ENCODE data around the gene LHCGR. TPM values are rescaled to one million over a fixed set of nuclear protein-coding genes. Genes with fewer than 3 reads are reported as not detected.

Gene LHCGR
- total RNA-seq, 1 donor from 2014 or later: 0.12 TPM

DNA sequence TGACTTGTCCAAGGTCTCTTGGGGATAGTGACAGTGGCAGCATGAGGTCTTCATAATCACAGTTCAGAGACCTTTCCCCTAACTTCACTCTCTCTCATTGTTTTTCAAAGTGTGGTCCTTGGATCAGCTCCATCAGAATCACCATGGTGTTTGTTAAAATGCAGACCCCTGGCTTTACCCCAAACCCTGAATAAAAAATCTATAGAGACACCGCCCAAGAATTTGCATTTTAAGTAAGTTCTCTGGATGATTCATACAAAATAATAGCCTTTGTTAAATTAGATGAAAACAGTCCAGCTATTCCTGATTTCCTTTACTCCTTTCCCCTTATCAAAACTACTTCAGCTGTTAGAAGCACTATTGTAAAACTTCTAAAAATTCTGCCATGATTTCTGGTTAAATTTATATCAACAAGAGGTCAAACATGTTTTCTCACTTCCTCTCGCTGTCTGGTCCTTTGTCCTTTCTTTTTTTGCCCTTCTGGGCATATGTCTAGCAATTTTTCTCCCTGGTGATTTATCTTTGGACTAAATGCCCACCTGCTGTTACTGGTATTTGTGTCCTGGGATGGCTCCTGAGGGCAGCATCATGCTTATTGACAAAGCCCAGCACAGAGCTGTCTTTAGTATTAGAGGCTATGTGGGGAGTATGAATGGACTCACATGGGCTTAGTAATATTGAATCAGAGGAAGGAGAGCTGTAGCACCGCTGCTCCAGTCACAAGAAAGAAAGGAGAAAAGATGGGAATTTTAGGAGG is 63.4 kb downstream of the LHCGR start:
- Mint-ChIP-seq H3K9me3 (peaks cover 3% of the 10 kb centered on the region), H3K27me3 (ENCODE audit: low read depth) (no peaks in the 10 kb centered on the region), H3K4me3 (no peak overlapping the region), H3K36me3 (ENCODE audit: low read depth) (no peaks in the 10 kb centered on the region), H3K27ac (ENCODE audit: unreplicated experiment) (peak overlapping the region; percentile 66), H3K4me1 (peaks cover 12% of the 10 kb centered on the region)
- no peak for DNase-seq (ENCODE audit: low read depth, low spot score)
- TF ChIP-seq, protein P1, sequence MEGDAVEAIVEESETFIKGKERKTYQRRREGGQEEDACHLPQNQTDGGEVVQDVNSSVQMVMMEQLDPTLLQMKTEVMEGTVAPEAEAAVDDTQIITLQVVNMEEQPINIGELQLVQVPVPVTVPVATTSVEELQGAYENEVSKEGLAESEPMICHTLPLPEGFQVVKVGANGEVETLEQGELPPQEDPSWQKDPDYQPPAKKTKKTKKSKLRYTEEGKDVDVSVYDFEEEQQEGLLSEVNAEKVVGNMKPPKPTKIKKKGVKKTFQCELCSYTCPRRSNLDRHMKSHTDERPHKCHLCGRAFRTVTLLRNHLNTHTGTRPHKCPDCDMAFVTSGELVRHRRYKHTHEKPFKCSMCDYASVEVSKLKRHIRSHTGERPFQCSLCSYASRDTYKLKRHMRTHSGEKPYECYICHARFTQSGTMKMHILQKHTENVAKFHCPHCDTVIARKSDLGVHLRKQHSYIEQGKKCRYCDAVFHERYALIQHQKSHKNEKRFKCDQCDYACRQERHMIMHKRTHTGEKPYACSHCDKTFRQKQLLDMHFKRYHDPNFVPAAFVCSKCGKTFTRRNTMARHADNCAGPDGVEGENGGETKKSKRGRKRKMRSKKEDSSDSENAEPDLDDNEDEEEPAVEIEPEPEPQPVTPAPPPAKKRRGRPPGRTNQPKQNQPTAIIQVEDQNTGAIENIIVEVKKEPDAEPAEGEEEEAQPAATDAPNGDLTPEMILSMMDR (conservative IDR thresholded peaks at IDR 0.05): no peak

DNA sequence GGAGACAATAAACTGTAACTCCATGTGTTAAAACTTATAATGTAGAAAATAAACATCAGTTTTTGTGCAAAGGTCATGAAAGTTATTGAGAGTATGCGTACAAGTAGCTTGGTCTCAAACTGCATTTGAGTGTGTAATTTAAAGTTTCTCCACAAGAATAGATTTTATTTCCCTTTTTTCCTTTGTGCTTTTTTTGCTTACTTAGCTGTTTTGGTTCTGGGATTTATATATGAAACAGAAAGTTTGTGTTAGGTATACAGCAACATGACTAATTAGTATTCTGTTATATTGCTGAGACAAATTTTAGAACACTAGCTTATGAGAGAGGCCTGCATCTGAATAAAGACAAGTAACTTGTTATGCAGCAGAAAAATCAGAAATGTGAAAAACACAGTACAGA is 70.4 kb downstream of the LHCGR start:
- H3K4me3 Mint-ChIP-seq: no peak overlapping the region
- no peaks in the 10 kb centered on the region for H3K36me3 Mint-ChIP-seq (ENCODE audit: low read depth)
- no peak overlapping the region for H3K27ac Mint-ChIP-seq (ENCODE audit: unreplicated experiment)
- DNase-seq (ENCODE audit: low read depth, low spot score): no peak
- no peaks in the 10 kb centered on the region for H3K9me3 Mint-ChIP-seq
- TF ChIP-seq, protein P1 (conservative IDR thresholded peaks at IDR 0.05): no peak
- no peaks in the 10 kb centered on the region for H3K27me3 Mint-ChIP-seq (ENCODE audit: low read depth)
- H3K4me1 Mint-ChIP-seq: no peaks in the 10 kb centered on the region

DNA sequence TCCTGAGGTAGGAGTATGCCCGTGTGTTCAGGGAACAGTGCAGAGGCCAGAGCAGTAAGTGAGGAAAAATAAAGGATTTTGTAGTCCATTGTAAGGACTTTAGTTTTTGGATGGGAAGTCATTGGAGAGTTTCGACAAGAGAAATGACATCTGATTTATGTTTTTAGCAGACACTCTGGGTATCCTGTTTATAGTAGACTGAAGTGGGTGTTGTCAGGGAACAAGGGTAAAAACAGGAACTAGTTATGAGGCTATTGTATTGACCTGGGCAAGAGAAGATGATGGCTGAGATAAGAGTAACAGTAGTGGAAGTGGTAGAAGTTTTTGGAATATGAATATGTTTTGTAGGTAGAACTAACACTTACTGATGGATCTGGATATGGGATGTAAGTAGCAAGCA is 78.1 kb downstream of the LHCGR start:
- no peaks in the 10 kb centered on the region for H3K9me3 Mint-ChIP-seq
- no peaks in the 10 kb centered on the region for H3K36me3 Mint-ChIP-seq (ENCODE audit: low read depth)
- TF ChIP-seq, protein P1 (conservative IDR thresholded peaks at IDR 0.05): no peak
- H3K27ac Mint-ChIP-seq (ENCODE audit: unreplicated experiment): no peak overlapping the region
- H3K27me3 Mint-ChIP-seq (ENCODE audit: low read depth): no peaks in the 10 kb centered on the region
- no peak overlapping the region for H3K4me3 Mint-ChIP-seq
- peaks cover 9% of the 10 kb centered on the region for H3K4me1 Mint-ChIP-seq
- no peak for DNase-seq (ENCODE audit: low read depth, low spot score)

DNA sequence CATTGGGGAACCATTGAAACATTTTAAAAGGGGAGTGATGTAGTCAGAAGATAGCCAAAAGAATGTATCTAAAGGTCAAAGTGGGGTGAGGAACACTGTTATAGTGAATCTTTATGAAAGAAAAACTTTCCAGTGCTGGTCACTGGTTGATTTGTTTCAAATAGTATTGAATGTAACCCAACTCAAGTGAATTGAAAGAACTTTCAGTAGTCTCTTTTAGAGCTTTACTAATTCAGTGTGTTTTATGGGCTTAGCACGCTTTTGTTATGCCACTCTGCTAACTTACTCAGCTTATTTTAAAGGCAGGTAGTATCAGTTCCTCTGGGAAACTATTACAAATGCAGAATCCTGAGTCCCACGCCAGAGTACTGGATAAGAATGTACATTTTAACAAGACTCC is 80.6 kb downstream of the LHCGR start:
- no peak overlapping the region for H3K4me3 Mint-ChIP-seq
- H3K27ac Mint-ChIP-seq (ENCODE audit: unreplicated experiment): no peak overlapping the region
- TF ChIP-seq, protein P1 (conservative IDR thresholded peaks at IDR 0.05): no peak
- DNase-seq (ENCODE audit: low read depth, low spot score): no peak
- H3K27me3 Mint-ChIP-seq (ENCODE audit: low read depth): no peaks in the 10 kb centered on the region
- peaks cover 5% of the 10 kb centered on the region for H3K9me3 Mint-ChIP-seq
- peaks cover 9% of the 10 kb centered on the region for H3K4me1 Mint-ChIP-seq
- peaks cover 4% of the 10 kb centered on the region for H3K36me3 Mint-ChIP-seq (ENCODE audit: low read depth)

DNA sequence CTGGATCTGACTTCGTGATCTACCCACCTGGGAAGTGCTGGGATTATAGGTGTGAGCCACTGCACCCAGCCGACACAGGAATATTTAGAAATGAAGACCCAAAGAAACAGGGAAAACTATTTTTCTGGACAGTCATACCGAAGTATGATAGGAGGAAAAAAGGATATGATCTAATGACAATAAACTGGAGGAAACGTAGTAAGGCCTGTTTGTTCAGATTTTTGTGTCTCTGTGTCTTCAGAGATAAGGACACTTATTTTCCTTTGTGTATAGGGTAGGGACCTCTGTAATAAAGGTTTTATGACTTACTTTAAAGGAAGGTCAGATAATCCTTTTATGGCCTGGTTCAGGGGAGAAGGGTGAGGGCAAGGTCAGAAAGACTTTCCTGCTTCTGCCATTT is 81.9 kb downstream of the LHCGR start:
- H3K9me3 Mint-ChIP-seq: peaks cover 5% of the 10 kb centered on the region
- peaks cover 4% of the 10 kb centered on the region for H3K36me3 Mint-ChIP-seq (ENCODE audit: low read depth)
- no peak for DNase-seq (ENCODE audit: low read depth, low spot score)
- TF ChIP-seq, protein P1 (conservative IDR thresholded peaks at IDR 0.05): no peak
- no peak overlapping the region for H3K27ac Mint-ChIP-seq (ENCODE audit: unreplicated experiment)
- no peak overlapping the region for H3K4me3 Mint-ChIP-seq
- peaks cover 9% of the 10 kb centered on the region for H3K4me1 Mint-ChIP-seq
- no peaks in the 10 kb centered on the region for H3K27me3 Mint-ChIP-seq (ENCODE audit: low read depth)
